A549 (cell line): ENCODE data around the gene GRIK1. TPM values are rescaled to one million over a fixed set of nuclear protein-coding genes. Genes with fewer than 3 reads are reported as not detected.
A peak's percentile ranks its signal among the peaks of the same experiment; 100 is the strongest.

ENCODE experiments used
- ATAC-seq, 2 experiments: fragments of 200-7000 bp in 1 of 2; fragments of >200 bp in 1 of 2; cut with Nextera tagmentation in 1 of 2; cut with Tn5 transposase in 1 of 2; 3 replicates each; pipeline versions ENCODE4 v1.8.0 to v1.9.1; 2018 to 2020; ENCODE audit warnings: mild to moderate bottlenecking in 1 of 2, moderate library complexity in 1 of 2
- CTCF ChIA-PET: fragments of 300-600 bp; sonication (Branson Sonifier 250); formaldehyde crosslinking; extraction: SDS; loops from one replicate; lab custom pipeline; 2021; ENCODE audit warnings: antibody characterized with exemption, inconsistent platforms; lab: Yijun Ruan, JAX
- POLR2A ChIA-PET: fragments of 350-600 bp; formaldehyde crosslinking; extraction: SDS; loops from one replicate; lab custom pipeline; 2021; ENCODE audit warnings: antibody characterized with exemption, inconsistent platforms; lab: Yijun Ruan, JAX
- DNase-seq, 2 experiments: peaks; one replicate each; pipeline versions ENCODE4 v3.0.0 to v3.0.0-alpha.2; 2011 to 2016; ENCODE audit warnings: low read depth in 1 of 2, low spot score in 1 of 2
- FAIRE-seq: peaks from 2 replicates; lab custom pipeline; 2011; peaks lifted over from hg19 to GRCh38; lab: Jason Lieb, UNC
- H3K27ac ChIP-seq, 2 experiments: fragments of >200 bp; sonication (Bioruptor Twin); formaldehyde crosslinking; 3 replicates each; pipeline ENCODE4 v1.5.1; 2016 to 2017
- H3K4me1 ChIP-seq: fragments of >200 bp; sonication (Bioruptor Twin); formaldehyde crosslinking; 3 replicates; pipeline ENCODE4 v1.6.1; 2016
- H3K4me2 ChIP-seq: fragments of >200 bp; sonication (Bioruptor Twin); formaldehyde crosslinking; 3 replicates; pipeline ENCODE4 v1.6.1; 2016
- H3K4me3 ChIP-seq: fragments of >200 bp; sonication (Bioruptor Twin); formaldehyde crosslinking; 3 replicates; pipeline ENCODE4 v1.5.1; 2016
- H3K9me3 ChIP-seq: fragments of >200 bp; sonication (Bioruptor Twin); formaldehyde crosslinking; 3 replicates; pipeline ENCODE4 v1.6.1; 2016
- BCL3 ChIP-seq: fragments of >200 bp; sonication (Bioruptor Twin); formaldehyde crosslinking; IDR thresholded peaks from 3 replicates; pipeline ENCODE4 v1.6.1; 2016
- CHD2 ChIP-seq: fragments of 150-350 bp; IDR thresholded peaks from 2 replicates; pipeline ENCODE4 v1.6.1; 2014; ENCODE audit warnings: low read length; ENCODE audit not compliant: partially characterized antibody
- E2F6 ChIP-seq: IDR thresholded peaks from 2 replicates; pipeline ENCODE4 v1.6.1; 2012; ENCODE audit warnings: low read depth, borderline replicate concordance
- EHF ChIP-seq: fragments of 250-450 bp; sonication (Bioruptor Pico); IDR thresholded peaks from 2 replicates; pipeline ENCODE4 v1.5.0; 2020; ENCODE audit warnings: mild to moderate bottlenecking
- GATA3 ChIP-seq: IDR thresholded peaks from 2 replicates; pipeline ENCODE4 v1.6.1; 2012; ENCODE audit warnings: borderline replicate concordance
- HEYL ChIP-seq: fragments of 250-450 bp; sonication (Bioruptor Pico); IDR thresholded peaks from 2 replicates; pipeline ENCODE4 v1.8.0; 2021; ENCODE audit warnings: mild to moderate bottlenecking, moderate library complexity
- MAFK ChIP-seq: fragments of 450-650 bp; IDR thresholded peaks from 2 replicates; pipeline ENCODE4 v1.6.1; 2014; ENCODE audit not compliant: partially characterized antibody
- NPAS2 ChIP-seq: fragments of 250-450 bp; sonication (Bioruptor Pico); IDR thresholded peaks from 2 replicates; pipeline ENCODE4 v1.8.0; 2022; ENCODE audit warnings: mild to moderate bottlenecking, moderate library complexity, borderline replicate concordance
- PBX3 ChIP-seq: IDR thresholded peaks from 2 replicates; pipeline ENCODE4 v1.6.1; 2012
- RAD21 ChIP-seq, 2 experiments: fragments of >200 bp in 1 of 2; sonication (Bioruptor Twin) in 1 of 2; formaldehyde crosslinking in 1 of 2; IDR thresholded peaks in 1 of 2; conservative IDR thresholded peaks in 1 of 2; 2 replicates in 1 of 2; 3 replicates in 1 of 2; pipeline ENCODE4 v1.6.1; 2012 to 2018; ENCODE audit warnings: inconsistent platforms in 1 of 2
- RFX5 ChIP-seq: fragments of 450-650 bp; IDR thresholded peaks from 2 replicates; pipeline ENCODE4 v1.7.1; 2014; ENCODE audit warnings: antibody characterized with exemption, mild to moderate bottlenecking, moderate library complexity
- TP53 ChIP-seq: fragments of 250-450 bp; sonication (Bioruptor Pico); IDR thresholded peaks from 2 replicates; pipeline ENCODE4 v1.5.0; 2021; ENCODE audit warnings: mild to moderate bottlenecking, moderate library complexity
- USF2 ChIP-seq: fragments of 450-650 bp; IDR thresholded peaks from 2 replicates; pipeline ENCODE4 v1.6.1; 2014; ENCODE audit warnings: antibody characterized with exemption
- ZNF302 ChIP-seq: fragments of 250-450 bp; sonication (Bioruptor Pico); IDR thresholded peaks from 2 replicates; pipeline ENCODE4 v1.9.0; 2021; ENCODE audit warnings: inconsistent platforms, mild to moderate bottlenecking, moderate library complexity
- WGBS: methylation state at CpG from one replicate; pipeline ENCODE4 v1.1.6; 2017; ENCODE audit errors: missing lambda C conversion rate; 5-methylcytosine and 5-hydroxymethylcytosine counted together
- polyA plus RNA-seq, 4 experiments: library from polyadenylated mRNA; depleted of rRNA in 3 of 4; stranded (reverse); fragments of >200 nt; fragmentation: RNase III in 1 of 4; extraction: RNeasy Plus Mini Kit Qiagen cat#74134 plus additional on column Dnase treatment in 1 of 4; gene quantifications; 2 replicates in 3 of 4; 3 replicates in 1 of 4; pipeline ENCODE4 v1.2.3, GENCODE V29; 2011 to 2017

GRIK1 gene
- polyA plus RNA-seq, 2 of the 4 experiments (the other 2 are of a cell fraction): not detected

- no peak for FAIRE-seq
- DNase-seq: no peak
- H3K4me3 ChIP-seq: no peak overlapping the region
- WGBS: 53% methylated on average over 10 of the region's 10 CpGs
- H3K4me1 ChIP-seq: no peaks in the 10 kb centered on the region
- ChIA-PET POLR2A (no interaction called here), CTCF (no interaction called here)
- no peak overlapping the region for H3K4me2 ChIP-seq
- no peak for TF ChIP-seq MAFK
- no peak for TF ChIP-seq RFX5
- no peak for TF ChIP-seq GATA3
- H3K9me3 ChIP-seq: no peaks in the 10 kb centered on the region
- ATAC-seq: no peak
- no peak overlapping the region for H3K27ac ChIP-seq
These were observed 281.4 kb downstream of the GRIK1 start for GRCh38 chr21:29658177-29658933.

- no peaks in the 10 kb centered on the region for H3K9me3 ChIP-seq
- no peak overlapping the region for H3K4me3 ChIP-seq
- H3K4me1 ChIP-seq: no peaks in the 10 kb centered on the region
- FAIRE-seq: no peak
- CTCF ChIA-PET: no interaction called here
- no peak overlapping the region for H3K4me2 ChIP-seq
- TF ChIP-seq PBX3: no peak
- TF ChIP-seq ZNF302 (CRISPR knock-in tag): no peak
- no peak for TF ChIP-seq HEYL
- no peak for TF ChIP-seq TP53 (CRISPR knock-in tag)
- no peak for TF ChIP-seq CHD2
- TF ChIP-seq E2F6: no peak
- TF ChIP-seq GATA3: no peak
- TF ChIP-seq RAD21 (conservative IDR thresholded peaks at IDR 0.05 in 1 of 2, IDR thresholded peaks at IDR 0.05 in 1 of 2): no peak
- no peak for TF ChIP-seq RFX5
- no peak for TF ChIP-seq EHF (CRISPR knock-in tag)
- TF ChIP-seq, all 56 proteins: peak for 0
- no peak for DNase-seq
- ATAC-seq: no peak
- no peak overlapping the region for H3K27ac ChIP-seq
- 50% methylated on average over 9 of the region's 9 CpGs for WGBS
- POLR2A ChIA-PET: no interaction called here
These were observed 282.4 kb downstream of the GRIK1 start for GRCh38 chr21:29657240-29657989.

GRCh38 chr21:29656504-29657239 is 283.1 kb downstream of the GRIK1 start:
- ChIA-PET CTCF (no interaction called here), POLR2A (interaction anchor here (0.7 kb wide), 1 partner anchor 92 kb away, joined by 6 read pairs; no protein-coding TSS in a partner anchor)
- Histone ChIP-seq H3K27ac (no peak overlapping the region), H3K9me3 (no peaks in the 10 kb centered on the region), H3K4me1 (no peaks in the 10 kb centered on the region), H3K4me3 (no peak overlapping the region), H3K4me2 (0 out of 3 replicates have a peak overlapping the region, but pooled peaks have one; percentile 8)
- DNase-seq: peak in 1 of 2 experiments; percentile 8
- no peak for ATAC-seq
- no peak for TF ChIP-seq USF2
- peak; percentile 58 for TF ChIP-seq MAFK
- no peak for TF ChIP-seq BCL3
- no peak for TF ChIP-seq NPAS2 (CRISPR knock-in tag)
- WGBS: 11% methylated on average over 6 of the region's 6 CpGs
- no peak for FAIRE-seq
